Erythroblast (primary cell): Measurements from ENCODE around the gene EIF5A2.

Experiments used
- GATA1 ChIP-seq: IDR thresholded peaks from 2 replicates; pipeline ENCODE4 v1.6.1; 2011; ENCODE audit warnings: low read depth, mild to moderate bottlenecking, control low read depth, low read length, moderate library complexity
- POLR2A ChIP-seq: IDR thresholded peaks from 2 replicates; pipeline ENCODE4 v1.6.1; 2011; ENCODE audit warnings: mild to moderate bottlenecking, low read length

DNA sequence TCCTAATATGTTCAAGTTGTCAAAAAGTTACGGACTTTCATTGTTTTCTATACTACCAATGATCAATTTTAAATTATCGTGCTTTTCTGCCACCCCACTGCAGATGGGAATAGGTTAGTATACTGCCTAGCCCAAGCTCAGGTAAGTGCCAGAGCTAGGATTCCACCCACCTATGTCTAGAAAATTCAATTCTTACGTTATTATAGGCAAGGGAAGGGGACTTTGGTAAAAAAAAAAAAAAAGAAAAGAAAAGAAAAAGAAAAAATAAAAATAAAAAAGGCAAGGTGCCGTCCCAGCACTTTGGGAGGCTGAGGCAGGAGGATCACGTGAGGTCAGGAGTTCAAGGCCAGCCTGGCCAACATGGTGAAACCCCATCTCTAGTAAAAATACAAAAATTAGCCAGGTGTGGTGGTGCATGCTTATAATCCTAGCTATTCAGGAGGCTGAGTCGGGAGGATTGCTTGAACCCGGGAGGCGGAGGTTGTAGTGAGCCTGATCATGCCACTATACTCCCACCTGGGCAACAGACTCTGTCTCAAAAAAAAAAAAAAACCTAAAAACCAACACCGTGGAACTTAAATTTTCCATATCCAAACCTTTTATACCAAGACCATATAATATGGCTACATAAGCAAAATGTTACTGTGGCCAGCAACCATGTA lies 39.7 kb downstream of the EIF5A2 start:
- TF ChIP-seq POLR2A, result no peak
- TF ChIP-seq GATA1, result no peak
